AG04450 (cell line): ENCODE results near the gene ABCB10. TPM values are rescaled to one million over a fixed set of nuclear protein-coding genes. Genes with fewer than 3 reads are reported as not detected.

Experiments
- CTCF ChIA-PET: fragments of 300-600, 350-600 bp; formaldehyde crosslinking; extraction: SDS; loops from one replicate; lab custom pipeline; 2022; ENCODE audit warnings: antibody characterized with exemption, inconsistent platforms; lab: Charles Lee
- POLR2A ChIA-PET: fragments of 350-600 bp; formaldehyde crosslinking; extraction: SDS; loops from one replicate; lab custom pipeline; 2021; ENCODE audit warnings: antibody characterized with exemption, inconsistent platforms; lab: Yijun Ruan, JAX
- DNase-seq: peaks from one replicate; pipeline ENCODE4 v3.0.0-alpha.2; 2011; ENCODE audit warnings: low read depth, low spot score
- H3K27ac ChIP-seq: one replicate; pipeline ENCODE4 v1.5.1; 2012; ENCODE audit warnings: low read depth, low read length, control low read depth
- H3K27me3 ChIP-seq: one replicate; pipeline ENCODE4 v1.6.0; 2012; ENCODE audit warnings: low read length; ENCODE audit not compliant: control insufficient read depth, insufficient read depth
- H3K4me3 ChIP-seq: 2 replicates; pipeline ENCODE4 v1.5.1; 2011; ENCODE audit warnings: mild to moderate bottlenecking, low read depth, low read length, control low read depth
- H3K9me3 ChIP-seq: 2 replicates; pipeline ENCODE4 v1.5.1; 2012; ENCODE audit warnings: low read length; ENCODE audit not compliant: control insufficient read depth, insufficient read depth
- CTCF ChIP-seq: IDR thresholded peaks from 2 replicates; pipeline ENCODE4 v1.5.1; 2011; ENCODE audit warnings: low read depth, low read length, control low read depth, inconsistent platforms
- polyA plus RNA-seq: library from polyadenylated mRNA; depleted of rRNA; stranded (reverse); fragments of >200 nt; gene quantifications from 2 replicates; pipeline ENCODE4 v1.2.3, GENCODE V29; 2011

The ABCB10 gene
- polyA plus RNA-seq, 1 experiment, result 10.3 TPM

- no peaks in the 10 kb centered on the region for H3K9me3 ChIP-seq
- no peaks in the 10 kb centered on the region for H3K27me3 ChIP-seq
- no peak for TF ChIP-seq CTCF
- no peak overlapping the region for H3K27ac ChIP-seq
- CTCF ChIA-PET, result no interaction called here
- POLR2A ChIA-PET, result no interaction called here
- DNase-seq, result no peak
- H3K4me3 ChIP-seq, result no peak overlapping the region
These were observed 35.3 kb upstream of the ABCB10 start for GRCh38 chr1:229593800-229594199.

- no peak for DNase-seq
- Histone ChIP-seq H3K4me3 (no peak overlapping the region), H3K27me3 (no peaks in the 10 kb centered on the region), H3K27ac (no peak overlapping the region), H3K9me3 (no peaks in the 10 kb centered on the region)
- CTCF ChIA-PET, result interaction anchor here (1.5 kb wide), 1 partner anchor 31 kb away, joined by 4 read pairs; the partner anchor contains the start of gene ABCB10
- no peak for TF ChIP-seq CTCF
- POLR2A ChIA-PET, result no interaction called here
These were observed 31.6 kb upstream of the ABCB10 start for GRCh38 chr1:229590119-229590518.

- no peaks in the 10 kb centered on the region for H3K27me3 ChIP-seq
- no peak for DNase-seq
- ChIA-PET CTCF (no interaction called here), POLR2A (no interaction called here)
- H3K4me3 ChIP-seq, result no peak overlapping the region
- no peaks in the 10 kb centered on the region for H3K9me3 ChIP-seq
- TF ChIP-seq CTCF, result no peak
- no peak overlapping the region for H3K27ac ChIP-seq
These were observed 26.8 kb upstream of the ABCB10 start for GRCh38 chr1:229585338-229585737.

- no peak for DNase-seq
- Histone ChIP-seq H3K9me3 (no peaks in the 10 kb centered on the region), H3K27me3 (peaks cover 2% of the 10 kb centered on the region), H3K4me3 (no peak overlapping the region), H3K27ac (no peak overlapping the region)
- POLR2A ChIA-PET, result no interaction called here
- CTCF ChIA-PET, result interaction anchor here (0.6 to 0.9 kb wide), 3 partner anchors 21 to 727 kb away, joined by 3 to 6 read pairs (median 4); partner anchors contain the start of gene ABCB10
- no peak for TF ChIP-seq CTCF
These were observed 24.2 kb upstream of the ABCB10 start for GRCh38 chr1:229582715-229583114.

GRCh38 chr1:229582011-229582694, 23.6 kb upstream of the ABCB10 start:
- DNase-seq, result no peak
- no peak for TF ChIP-seq CTCF
- Histone ChIP-seq H3K27ac (no peak overlapping the region), H3K4me3 (no peak overlapping the region), H3K9me3 (no peaks in the 10 kb centered on the region), H3K27me3 (peaks cover 2% of the 10 kb centered on the region)
- POLR2A ChIA-PET, result no interaction called here
- CTCF ChIA-PET, result interaction anchor here (0.7 to 1.3 kb wide), 3 partner anchors 23 to 728 kb away, joined by 3 to 6 read pairs (median 3); partner anchors contain the start of gene ABCB10
